NT2/D1 (cell line): ENCODE results near the gene TNFRSF14.

ENCODE experiments used
- SUZ12 ChIP-seq: IDR thresholded peaks from 2 replicates; pipeline ENCODE4 v1.6.1; 2011; ENCODE audit not compliant: insufficient read length, insufficient read depth; ENCODE audit errors: extremely low read depth
- YY1 ChIP-seq: IDR thresholded peaks from 2 replicates; pipeline ENCODE4 v1.6.1; 2011; ENCODE audit not compliant: insufficient read length, insufficient read depth
- ZNF274 ChIP-seq: IDR thresholded peaks from 2 replicates; pipeline ENCODE4 v1.6.1; 2011; ENCODE audit warnings: mild to moderate bottlenecking, low read depth, low read length

DNA sequence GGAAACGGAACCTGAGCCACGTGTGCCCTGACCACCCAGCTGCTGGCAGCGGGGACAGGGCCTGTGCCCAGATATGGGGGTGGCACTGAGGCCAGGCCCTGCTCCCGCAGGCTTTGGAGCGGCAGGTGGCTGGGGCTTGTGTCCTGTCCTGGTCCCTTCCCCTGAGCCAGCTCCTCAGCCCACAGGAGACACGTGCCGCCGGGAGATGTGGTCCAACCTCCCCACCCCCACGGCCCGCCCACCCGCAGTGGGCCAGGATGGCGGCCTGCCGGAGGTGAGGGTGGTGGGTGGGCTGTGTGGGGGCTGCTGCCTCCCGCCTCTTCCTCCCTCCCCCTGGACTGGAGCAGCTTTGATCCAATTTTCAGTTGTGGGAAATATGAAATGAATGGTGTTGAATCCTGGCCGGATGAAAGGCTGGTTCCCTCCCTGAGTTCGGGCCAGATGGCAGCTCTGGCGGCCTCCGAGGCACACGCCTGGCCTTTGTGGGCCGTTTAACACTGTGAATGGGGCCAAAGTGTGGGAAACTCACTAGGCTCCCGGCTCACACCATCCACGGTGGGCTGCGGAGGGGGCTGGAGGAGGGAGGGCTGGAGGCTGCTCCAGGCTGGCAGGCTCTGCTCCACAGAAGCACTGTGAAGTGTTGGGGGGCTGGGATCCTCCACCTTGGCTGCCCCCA lies 23.5 kb upstream of the TNFRSF14 start:
- TF ChIP-seq YY1 (no peak), ZNF274 (no peak), SUZ12 (no peak)
